GM18868 (cell line): Measurements from ENCODE around the gene FRMD5.

ENCODE experiments used
- ATAC-seq: cut with Tn5 transposase; IDR thresholded peaks from one replicate; pipeline ENCODE4 v1.9.1; 2021; ENCODE audit warnings: mild to moderate bottlenecking, moderate library complexity; ENCODE audit not compliant: unreplicated experiment

The FRMD5 gene

DNA sequence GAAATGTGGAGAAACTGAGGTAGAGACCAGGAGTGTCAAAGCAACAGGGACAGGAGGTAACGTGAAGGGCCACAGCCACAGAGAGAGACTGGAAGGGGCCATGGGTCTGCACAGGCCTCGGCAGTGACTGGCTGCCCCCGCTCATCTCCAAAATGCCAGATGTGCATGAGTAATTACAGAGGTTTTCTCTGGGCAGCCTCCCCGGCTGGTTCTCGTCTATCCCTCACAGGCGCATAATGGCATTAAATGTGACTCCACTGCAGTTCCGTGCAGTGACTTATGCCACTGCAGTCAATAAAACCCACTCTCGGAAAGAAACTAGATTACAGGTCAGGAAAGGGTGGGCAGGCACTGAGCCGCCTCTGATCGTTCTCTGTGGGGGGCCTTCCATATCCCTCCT is 293.6 kb downstream of the FRMD5 start:
- ATAC-seq, result no peak

DNA sequence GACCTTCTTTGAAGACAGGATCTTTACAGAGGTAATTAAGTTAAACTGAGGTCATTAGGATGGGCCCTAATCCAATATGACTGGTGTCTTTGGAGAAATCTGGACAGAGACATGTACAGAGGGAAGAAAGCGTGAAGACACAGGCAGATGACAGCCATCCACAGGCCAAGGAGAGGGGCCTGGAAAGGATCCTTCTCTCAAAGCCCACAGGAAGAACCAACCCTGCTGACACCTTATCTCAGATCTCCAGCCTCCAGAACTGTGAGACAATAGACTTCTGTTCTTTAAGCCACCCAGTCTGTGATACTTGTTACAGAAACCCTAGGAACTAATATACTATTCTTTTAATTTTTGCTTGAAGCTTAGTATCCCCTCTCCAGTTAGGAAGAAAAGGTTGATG is 294.1 kb downstream of the FRMD5 start:
- ATAC-seq, result no peak

GRCh38 chr15:43899928-43900327 is 295.1 kb downstream of the FRMD5 start:
- ATAC-seq, result no peak

GRCh38 chr15:43898891-43899290 is 296.2 kb downstream of the FRMD5 start:
- no peak for ATAC-seq

GRCh38 chr15:43896543-43896942 is 298.5 kb downstream of the FRMD5 start:
- no peak for ATAC-seq

DNA sequence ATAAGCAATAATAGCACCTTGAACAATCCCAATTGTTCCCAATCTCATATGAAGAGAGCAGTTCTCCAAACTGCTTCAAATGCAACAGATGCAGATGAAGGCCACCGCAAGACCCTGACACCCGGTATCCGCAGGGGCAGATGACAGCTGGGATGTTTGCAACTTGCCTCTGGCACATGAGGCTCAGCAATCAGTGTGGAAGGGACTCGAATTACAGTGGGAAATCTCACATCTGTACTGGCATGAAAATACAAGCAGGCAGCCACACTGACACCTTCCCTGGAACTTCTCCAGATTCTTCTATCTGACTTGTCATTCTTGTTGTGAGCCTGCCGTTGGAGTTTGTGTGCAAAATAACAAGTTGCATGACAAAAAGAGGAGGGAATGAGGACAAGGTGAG is 299.5 kb downstream of the FRMD5 start:
- ATAC-seq, result no peak

- ATAC-seq, result no peak
These were observed 301.1 kb downstream of the FRMD5 start for GRCh38 chr15:43893956-43894355.

DNA sequence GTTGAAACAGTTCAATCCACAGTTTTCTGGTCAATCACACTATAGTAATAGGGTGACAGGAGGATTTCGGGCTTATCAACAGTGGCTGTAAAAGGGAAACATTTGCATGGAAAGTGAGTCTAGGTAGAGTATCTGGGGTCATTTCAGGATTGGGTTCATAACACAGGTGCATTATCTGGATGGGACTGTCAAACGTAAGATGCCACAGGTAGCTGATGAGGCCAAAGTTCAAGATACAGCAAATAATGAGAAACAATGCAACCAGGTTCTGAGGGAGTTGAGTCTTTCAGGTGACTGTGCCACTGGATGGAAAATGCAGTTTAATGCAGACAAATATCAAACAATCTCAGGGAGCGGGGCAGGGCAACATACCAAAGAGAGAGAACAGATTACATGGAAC is 306.0 kb downstream of the FRMD5 start:
- ATAC-seq, result no peak

DNA sequence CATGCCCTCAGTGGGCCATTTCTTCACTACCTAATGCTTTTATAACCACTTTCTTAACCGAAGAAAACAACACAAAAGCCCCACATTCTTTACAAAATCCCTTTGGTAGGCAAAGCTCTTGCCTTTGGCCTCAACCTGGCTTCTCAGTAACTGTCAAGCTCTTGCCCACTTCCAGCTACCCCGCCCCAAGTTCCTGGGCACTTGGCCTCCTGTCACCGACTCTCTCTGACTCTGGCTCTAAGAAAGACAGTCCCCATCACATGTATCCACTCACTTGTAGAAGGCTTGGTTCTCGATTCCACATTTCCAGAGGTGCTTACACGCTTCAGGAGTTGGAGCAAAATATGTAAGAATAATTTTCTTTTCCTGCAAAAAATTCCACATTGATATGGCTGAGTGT is 307.2 kb downstream of the FRMD5 start:
- no peak for ATAC-seq

DNA sequence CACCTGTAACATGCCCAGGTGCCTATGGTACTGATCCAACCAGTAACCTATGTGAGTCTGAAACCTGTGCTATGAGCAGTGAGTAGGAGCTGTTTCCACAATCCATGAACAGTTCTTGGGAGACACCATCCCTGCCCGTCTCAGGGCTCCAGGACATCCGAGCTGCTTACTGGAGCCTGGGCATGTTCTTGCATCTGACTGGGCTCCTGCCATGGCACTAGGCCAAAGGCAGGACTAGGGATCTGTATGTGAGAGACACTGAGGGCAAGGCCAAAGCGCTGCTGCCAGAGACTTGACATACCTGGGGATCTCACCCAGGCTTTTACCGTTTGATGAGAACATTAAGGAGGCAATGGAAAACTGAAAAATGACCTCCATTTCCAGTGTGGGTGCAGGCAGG is 308.5 kb downstream of the FRMD5 start:
- no peak for ATAC-seq

- ATAC-seq, result no peak
These were observed 311.5 kb downstream of the FRMD5 start for GRCh38 chr15:43883571-43883970.

DNA sequence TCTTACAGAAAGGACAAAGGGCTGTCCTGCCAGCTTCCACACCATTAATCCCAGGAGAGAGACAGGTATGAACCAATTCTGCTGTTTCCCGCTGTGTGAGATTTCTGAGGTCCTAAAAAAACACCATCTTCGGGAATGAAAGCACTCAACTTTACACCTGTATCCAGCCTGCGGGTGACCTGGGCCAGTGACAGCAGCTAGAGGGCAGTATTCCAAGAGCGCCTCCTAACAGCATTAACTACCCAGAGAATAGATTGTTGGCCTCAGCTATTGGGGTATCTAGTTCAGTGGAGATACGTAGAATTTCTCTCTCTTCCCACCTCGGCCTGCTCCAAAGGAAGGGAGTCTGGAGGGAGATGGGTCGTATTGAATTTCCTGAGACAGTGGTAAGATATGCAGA is 313.1 kb downstream of the FRMD5 start:
- no peak for ATAC-seq

- ATAC-seq, result no peak
These were observed 313.8 kb downstream of the FRMD5 start for GRCh38 chr15:43881245-43881644.

DNA sequence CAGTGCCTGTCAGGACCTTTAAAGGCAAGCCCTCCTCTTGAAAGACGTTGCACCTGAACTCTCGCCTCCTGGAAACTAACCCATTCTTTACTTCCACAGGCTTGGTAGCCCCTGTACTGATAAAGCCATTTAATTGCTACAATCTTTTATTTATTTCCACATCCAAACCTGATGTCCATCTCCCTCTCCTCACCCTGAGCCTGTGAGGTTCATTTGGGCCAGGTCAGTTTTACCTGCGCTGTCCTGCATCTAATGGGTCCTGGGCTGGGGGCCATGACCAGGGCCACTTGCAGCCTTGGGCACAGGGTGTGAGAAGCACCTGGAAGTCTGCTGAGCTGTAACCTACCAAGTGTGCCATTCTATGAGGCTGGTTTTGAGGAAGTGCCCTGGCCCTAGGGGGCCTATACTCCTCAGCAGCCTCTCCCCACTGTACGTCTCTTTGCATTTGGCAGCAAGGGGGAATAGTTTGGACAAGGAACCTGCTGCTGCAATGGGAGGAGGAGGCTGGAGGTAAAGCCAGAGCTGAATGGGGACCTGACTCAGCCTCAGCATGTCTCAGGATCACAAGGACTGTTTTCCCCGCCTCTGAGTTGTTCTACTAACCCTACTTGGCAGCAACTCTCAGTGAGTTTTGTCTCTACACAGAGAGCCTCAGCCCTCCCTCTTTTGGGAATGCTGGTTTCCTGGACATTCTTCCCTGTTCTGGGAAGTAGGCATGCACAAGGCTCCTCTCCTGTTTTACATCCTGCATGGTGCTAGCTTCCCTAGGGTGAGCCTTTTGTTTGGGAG is 314.5 kb downstream of the FRMD5 start:
- no peak for ATAC-seq

GRCh38 chr15:43879386-43880355 is 315.4 kb downstream of the FRMD5 start:
- ATAC-seq, result no peak

GRCh38 chr15:43878446-43878845 is 316.6 kb downstream of the FRMD5 start:
- ATAC-seq, result no peak

- ATAC-seq, result no peak
These were observed 317.7 kb downstream of the FRMD5 start for GRCh38 chr15:43877371-43877770.

DNA sequence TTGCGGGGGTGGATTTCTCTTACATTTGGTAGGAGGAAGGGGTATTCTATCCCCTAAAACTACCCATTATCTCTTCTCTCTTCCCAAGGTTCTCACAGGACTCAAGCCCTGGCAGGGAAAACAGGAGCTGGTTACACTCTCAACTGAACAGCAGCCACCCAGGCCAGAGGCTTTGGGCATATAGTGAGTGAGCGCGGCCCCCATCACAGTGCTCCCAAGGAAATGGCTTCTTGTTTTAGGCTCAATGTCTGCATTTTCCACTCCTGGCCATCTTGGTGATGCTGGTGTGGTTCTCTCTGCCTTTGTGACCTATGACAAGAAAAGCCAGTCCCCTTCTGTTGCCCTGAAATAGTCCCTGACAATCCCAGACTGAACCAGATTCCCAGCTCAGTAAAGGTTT is 318.2 kb downstream of the FRMD5 start:
- no peak for ATAC-seq

- no peak for ATAC-seq
These were observed 321.4 kb downstream of the FRMD5 start for GRCh38 chr15:43873651-43874050.

GRCh38 chr15:43872416-43873020 is 322.6 kb downstream of the FRMD5 start:
- ATAC-seq, result no peak

DNA sequence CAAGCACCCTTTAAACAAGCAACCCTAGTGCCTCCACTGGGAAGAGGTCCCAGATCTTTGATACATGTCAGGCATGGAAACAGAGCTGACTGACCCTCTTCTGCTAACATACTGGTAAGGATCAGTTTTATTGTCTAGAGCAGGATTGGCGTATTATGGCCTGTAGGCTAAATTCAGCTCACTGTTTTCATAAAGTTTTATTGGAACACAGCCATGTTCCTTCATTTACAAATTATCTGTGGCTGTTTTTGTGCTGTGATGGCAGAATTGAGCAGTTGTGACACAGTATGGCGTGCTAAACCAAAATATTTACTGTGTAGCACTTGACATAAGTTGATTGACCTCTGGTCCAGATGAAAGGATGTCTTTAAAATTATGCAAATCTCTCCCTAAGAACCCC is 323.2 kb downstream of the FRMD5 start:
- ATAC-seq, result no peak

GRCh38 chr15:43868406-43868805 is 326.7 kb downstream of the FRMD5 start:
- no peak for ATAC-seq
